HG03565 (cell line): ENCODE results near the gene ARPC5L.
"Not testable (repeated sequence)": the region's sequence is repeated elsewhere in the genome, so short reads cannot be mapped to it uniquely, and the experiment has no call there.

Source experiments
- ATAC-seq: cut with Tn5 transposase; IDR thresholded peaks from one replicate; pipeline ENCODE4 v1.9.1; 2021; ENCODE audit warnings: mild to moderate bottlenecking, moderate library complexity; ENCODE audit not compliant: unreplicated experiment

Gene ARPC5L

DNA sequence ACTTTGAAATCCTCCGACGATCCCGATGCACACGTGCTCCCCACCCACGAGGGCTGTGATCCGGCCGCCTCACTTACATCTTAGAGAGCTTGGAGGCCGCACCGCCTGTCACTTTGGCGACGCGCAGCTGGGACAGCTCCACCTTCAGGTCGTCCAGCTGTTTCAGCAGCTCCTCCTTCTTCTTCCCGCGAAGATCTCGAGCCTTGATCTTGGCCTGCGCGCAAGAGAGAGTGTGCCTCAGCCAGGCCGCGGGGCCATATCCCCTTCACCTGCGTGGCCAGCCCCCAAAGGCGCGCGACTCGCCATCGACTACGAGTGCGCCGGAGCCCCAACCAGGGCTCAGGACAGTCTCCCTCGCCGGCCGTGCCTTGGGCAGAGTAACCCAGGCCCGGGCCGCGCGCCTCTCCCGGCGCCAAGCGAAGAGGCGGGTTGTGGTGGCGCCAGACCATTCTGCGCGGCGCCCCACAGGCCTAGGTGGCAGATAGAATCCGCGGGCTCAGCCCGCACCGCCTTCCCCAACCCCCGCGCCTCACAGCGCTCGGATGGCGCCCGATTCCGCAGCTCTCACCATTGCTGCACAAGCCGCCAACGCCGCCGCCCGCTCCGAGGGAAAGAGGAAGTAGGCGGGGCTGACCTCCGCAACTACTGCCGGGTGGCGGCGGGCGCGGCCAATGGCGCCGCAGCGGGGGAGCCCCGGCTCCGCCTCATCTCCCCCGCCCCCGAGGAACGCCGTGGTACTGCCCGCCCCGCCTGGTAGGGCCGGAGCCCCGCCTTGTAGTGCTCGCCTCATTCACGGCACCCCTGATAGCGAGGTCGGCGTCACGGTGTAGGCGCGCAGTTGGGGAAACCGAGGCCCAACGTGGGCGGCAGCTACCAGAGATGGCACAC lies at the start of gene ARPC5L, which contains the start of gene RPL35:
Gene ARPC5L (plus strand): TSS at position 789 of the 888 bp plus-strand sequence. CDS start 7,161 bp downstream, outside the sequence.
Gene RPL35 (minus strand): TSS at position 616 of the 888 bp plus-strand sequence. CDS start 45 bp downstream, at position 571.
- peak; percentile 86 for ATAC-seq

GRCh38 chr9:124812441-124812876 lies 49.5 kb upstream of the ARPC5L start:
- no peak for ATAC-seq

- no peak for ATAC-seq
Measured at GRCh38 chr9:124813041-124813440, 48.9 kb upstream of the ARPC5L start.

- no peak for ATAC-seq
Measured at GRCh38 chr9:124813501-124814163, 48.3 kb upstream of the ARPC5L start.

GRCh38 chr9:124814164-124814535 lies 47.8 kb upstream of the ARPC5L start:
- ATAC-seq, result no peak

GRCh38 chr9:124815601-124816000 lies 46.3 kb upstream of the ARPC5L start:
- no peak for ATAC-seq

DNA sequence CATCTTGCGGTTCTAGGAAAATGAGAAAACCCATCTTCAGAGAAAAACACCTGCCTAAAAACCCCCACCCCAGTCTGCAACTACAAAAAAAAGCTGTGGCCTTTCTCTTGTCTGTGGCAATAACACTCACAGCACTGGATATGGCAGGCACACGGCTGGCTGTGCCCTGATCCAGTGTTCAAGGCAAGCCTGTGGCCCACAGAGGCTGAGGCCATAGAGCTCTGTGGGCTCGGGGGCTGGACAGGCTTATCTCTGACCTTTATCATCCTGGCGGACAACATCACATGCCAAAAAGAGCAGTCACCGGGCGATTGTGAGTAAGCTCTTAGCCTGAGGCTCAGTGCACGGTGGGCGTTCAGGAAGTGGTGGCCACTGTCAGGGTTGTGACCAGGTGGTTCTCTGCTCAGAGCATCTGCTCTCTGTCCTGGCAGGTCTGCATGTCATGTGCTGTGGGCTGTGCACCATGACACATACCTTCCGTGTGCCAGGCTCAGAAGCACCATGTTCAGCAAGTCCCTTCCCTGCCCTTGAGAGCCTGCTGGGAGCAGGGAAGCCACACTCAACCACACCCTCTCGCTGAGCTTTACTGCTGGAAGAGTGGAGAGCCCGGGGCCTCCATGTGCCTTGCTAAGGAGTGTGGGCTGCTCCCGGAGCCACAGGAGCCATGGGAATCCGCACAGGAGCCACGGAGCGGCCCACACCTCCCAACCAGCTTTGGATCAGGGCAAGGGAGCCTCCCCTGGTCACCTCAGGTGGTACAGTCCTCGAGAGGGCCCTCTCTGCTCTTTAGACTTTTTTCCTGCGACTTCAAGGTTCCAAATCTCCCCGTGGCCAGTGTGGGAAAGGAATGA lies 43.3 kb upstream of the ARPC5L start:
- peak; percentile 45 for ATAC-seq

DNA sequence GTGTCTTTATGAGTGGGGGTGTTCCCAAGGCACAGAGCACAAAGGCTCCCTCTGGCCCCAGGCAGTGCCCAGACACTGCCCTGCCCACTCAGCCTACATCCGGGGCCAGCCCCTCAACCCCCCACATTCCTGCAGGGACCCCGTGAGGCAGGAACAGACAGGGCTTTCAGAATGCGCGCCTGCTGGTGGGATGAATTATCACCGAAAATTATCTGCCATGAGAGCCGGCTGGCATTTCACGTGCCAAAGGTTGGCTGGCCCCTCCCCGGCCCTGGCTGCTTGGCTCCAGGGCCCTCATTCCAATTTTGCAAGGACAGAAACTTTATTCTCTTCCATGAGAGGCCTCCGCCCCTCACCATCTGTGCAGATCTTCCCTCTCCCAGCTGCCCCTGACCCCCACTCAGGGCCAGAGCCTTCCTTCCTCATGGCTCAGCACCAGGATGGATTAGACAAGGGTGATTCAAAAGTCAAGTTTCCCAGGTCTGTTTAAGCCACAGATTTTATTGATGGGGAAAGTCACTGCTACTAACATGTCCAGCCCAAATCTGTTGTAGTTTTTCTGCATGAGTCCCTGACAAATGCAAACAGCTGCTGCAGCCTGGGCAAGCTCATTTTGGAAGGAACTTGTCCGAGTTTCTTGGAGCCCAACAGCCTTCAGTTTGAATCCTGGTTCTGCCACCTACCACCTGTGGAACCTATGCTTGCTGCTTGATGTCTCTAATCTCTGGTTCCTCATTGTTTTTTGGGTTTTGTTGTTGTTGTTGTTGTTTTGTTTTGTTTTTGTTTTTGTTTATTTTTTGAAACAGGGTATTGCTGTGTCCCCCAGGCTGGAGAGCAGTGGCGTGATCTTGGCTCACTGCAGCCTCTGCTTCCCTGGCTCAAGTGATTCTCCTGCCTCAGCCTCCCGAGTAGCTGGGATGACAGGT lies 41.0 kb upstream of the ARPC5L start:
- no peak for ATAC-seq

GRCh38 chr9:124828489-124829333 lies 33.2 kb upstream of the ARPC5L start:
- no peak for ATAC-seq

DNA sequence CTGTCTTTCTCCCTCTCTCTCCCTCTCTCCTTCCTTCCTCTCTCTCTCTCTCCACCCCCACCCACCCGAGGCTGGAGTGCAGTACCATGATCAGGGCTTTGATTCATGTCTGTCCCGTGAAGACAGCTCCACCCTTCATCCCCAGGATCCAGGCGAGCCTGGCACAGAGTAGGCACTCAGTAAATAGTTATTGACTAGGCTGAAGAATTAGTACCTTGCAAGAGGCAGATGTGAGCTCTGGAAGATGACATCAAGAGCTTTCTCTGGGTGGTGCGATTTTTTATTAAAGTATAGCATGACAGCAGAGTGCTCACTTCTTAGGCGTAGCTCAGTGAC lies 32.6 kb upstream of the ARPC5L start:
- no peak for ATAC-seq

- ATAC-seq, result no peak
Measured at GRCh38 chr9:124830593-124830992, 31.3 kb upstream of the ARPC5L start.

DNA sequence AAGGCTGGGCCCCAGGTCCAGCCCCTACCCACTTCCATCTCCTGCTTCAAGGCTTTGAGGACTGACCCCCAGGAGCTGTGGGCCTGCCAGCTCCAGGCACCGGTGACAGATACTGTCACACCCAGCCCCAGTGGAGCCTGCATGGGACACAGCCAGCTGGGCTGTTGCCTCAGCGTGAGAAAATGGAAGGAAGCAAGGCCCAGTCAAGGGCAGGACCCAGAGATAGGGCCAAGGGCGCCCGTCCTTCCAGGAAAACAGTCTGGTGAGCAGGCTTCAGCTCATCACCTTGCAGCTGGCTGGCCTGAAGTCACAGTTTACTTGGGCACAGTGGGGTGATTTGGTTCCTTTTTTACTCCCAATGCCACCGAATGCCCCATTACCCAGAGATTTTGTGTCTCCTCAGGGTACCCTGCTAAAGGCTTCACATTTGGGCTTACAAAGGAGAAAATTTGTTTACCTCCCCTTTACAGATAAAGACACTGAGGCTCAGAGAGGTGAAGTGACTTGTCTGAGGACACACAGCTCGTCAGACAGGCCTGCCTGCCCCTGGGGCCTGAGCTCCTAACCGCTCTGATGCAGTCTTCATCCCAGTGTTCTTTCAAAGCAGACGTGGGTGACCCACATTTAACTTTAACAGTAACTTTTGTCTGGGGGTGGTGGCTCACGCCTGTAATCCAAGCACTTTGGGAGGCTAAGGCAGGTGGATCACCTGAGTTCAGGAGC lies 30.1 kb upstream of the ARPC5L start:
- ATAC-seq, result no peak

DNA sequence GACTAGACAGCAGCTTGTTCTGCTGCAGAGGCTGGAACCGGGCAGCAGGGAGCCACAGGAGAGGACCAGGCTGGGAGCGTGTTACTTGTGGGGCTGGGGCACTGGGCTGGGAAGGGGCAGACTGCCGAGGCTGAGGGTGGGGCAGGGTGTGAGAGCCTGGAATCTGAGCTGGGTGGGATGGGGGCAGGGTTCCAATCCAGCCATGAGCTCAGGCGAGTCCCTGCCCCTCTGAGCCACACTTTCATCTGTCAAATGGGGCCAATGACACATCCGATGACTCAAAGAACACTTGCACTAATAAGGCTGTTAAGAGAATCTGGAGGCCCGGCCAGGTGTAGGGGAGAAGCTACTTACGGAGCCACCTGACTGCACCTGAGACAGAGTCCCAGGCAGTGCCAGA lies 27.3 kb upstream of the ARPC5L start:
- no peak for ATAC-seq

DNA sequence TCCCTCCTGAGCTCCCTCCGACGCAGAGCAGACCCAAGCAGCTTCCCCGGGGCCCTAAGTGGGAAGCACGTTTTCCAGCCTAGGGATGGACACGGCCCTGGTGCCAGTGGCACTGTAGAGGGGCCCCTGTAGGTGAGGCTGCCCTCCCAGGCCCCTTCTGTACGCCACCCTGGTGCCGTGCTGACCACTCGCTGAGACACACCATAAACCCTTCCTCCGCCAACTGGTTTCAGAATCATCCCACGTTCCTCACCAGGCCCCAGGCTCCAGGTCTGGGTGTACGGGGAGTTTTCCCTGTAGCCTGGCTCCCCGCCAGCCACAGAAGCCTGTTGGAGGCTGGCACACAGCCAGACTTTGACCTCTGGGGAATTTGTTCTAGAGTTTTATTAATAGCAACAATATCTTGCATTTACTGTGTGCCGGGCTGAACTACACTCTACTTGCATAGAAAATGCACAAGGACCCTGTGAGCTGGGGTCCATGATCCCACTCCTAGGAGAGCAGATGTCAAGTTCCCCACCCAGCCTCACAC lies 26.8 kb upstream of the ARPC5L start:
- ATAC-seq, result no peak

DNA sequence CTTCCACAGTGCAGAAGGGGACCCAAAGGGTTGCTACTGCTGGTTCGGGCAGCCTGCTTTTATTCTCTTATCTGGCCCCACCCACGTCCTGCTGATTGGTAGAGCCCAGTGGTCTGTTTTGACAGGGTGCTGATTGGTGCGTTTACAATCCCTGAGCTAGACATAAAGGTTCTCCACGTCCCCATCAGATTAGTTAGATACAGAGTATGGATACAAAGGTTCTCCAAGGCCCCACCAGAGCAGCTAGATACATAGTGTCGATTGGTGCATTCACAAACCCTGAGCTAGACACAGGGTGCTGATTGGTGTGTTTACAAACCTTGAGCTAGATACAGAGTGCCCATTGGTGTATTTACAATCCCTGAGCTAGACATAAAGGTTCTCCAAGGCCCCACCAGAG lies 23.8 kb upstream of the ARPC5L start:
- not testable (repeated sequence) for ATAC-seq

DNA sequence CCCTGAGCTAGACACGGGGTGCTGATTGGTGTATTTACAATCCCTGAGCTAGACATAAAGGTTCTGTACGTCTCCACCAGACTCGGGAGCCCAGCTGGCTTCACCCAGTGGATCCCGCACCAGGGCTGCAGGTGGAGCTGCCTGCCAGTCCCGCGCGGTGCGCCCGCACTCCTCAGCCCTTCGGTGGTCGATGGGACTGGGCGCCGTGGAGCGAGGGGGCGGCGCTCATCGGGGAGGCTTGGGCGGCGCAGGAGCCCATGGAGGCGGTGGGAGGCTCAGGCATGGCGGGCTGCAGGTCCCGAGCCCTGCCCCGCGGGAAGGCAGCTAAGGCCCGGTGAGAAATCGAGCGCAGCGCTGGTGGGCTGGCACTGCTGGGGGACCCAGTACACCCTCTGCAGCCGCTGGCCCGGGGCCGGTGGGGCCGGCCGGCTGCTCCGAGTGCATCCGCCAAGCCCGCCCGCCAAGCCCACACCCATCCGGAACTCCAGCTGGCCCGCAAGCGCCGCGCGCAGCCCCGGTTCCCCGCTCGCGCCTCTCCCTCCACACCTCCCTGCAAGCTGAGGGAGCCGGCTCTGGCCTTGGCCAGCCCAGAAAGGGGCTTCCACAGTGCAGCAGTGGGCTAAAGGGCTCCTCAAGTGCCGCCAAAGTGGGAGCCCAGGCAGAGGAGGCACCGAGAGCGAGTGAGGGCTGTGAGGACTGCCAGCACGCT lies 23.2 kb upstream of the ARPC5L start:
- ATAC-seq, result not testable (repeated sequence)

- no peak for ATAC-seq
Measured at GRCh38 chr9:124839612-124840299, 22.2 kb upstream of the ARPC5L start.
